ENCODE data around the gene CCDC146.
"Not testable (repeated sequence)": the region's sequence is repeated elsewhere in the genome, so short reads cannot be mapped to it uniquely, and the experiment has no call there.

- TF ChIP-seq CTCF (IDR thresholded peaks at IDR 0.05); POLR2A (IDR thresholded peaks at IDR 0.05); POLR2AphosphoS5 (IDR thresholded peaks at IDR 0.05; ENCODE audit: insufficient read depth in 1 of 2, low read depth in 1 of 2): not testable (repeated sequence)
Measured at GRCh38 chr7:77107659-77108058, 14.8 kb upstream of the CCDC146 start.

Measured in vagina (tissue), 2 donors.